DOHH2 (cell line): Measurements from ENCODE around the gene RAMACL.

ENCODE experiments used
- H3F3A ChIP-seq: fragments of 200-600 bp; sonication (generic), shearing (Covaris generic); 2 replicates; pipeline ENCODE4 v1.6.0; 2016; ENCODE audit warnings: antibody characterized with exemption, mild to moderate bottlenecking; ENCODE audit not compliant: control insufficient read depth, insufficient read depth
- H3K27ac ChIP-seq: fragments of 200-600 bp; sonication (generic); 2 replicates; pipeline ENCODE4 v1.5.1; 2014; ENCODE audit warnings: low read depth, mild to moderate bottlenecking, low read length, moderate library complexity
- H3K27me3 ChIP-seq: fragments of 200-600 bp; sonication (generic); 2 replicates; pipeline ENCODE4 v1.6.1; 2014; ENCODE audit warnings: mild to moderate bottlenecking, low read length, mixed read lengths; ENCODE audit not compliant: control insufficient read depth
- H3K36me3 ChIP-seq: fragments of 200-600 bp; sonication (generic); 2 replicates; pipeline ENCODE4 v1.6.1; 2014; ENCODE audit warnings: mild to moderate bottlenecking, low read length, moderate library complexity, mixed read lengths; ENCODE audit not compliant: control insufficient read depth
- H3K4me1 ChIP-seq: fragments of 200-600 bp; sonication (generic); 2 replicates; pipeline ENCODE4 v1.6.1; 2014; ENCODE audit warnings: mild to moderate bottlenecking, low read length, mixed read lengths; ENCODE audit not compliant: control insufficient read depth
- H3K4me2 ChIP-seq: fragments of 200-600 bp; sonication (generic); 2 replicates; pipeline ENCODE4 v1.6.0; 2014; ENCODE audit warnings: mild to moderate bottlenecking, low read length, moderate library complexity
- H3K4me3 ChIP-seq: fragments of 200-600 bp; sonication (generic); 2 replicates; pipeline ENCODE4 v1.5.1; 2014; ENCODE audit warnings: mild to moderate bottlenecking, low read length, mixed read lengths
- H3K79me2 ChIP-seq: fragments of 200-600 bp; sonication (generic); 2 replicates; pipeline ENCODE4 v1.6.1; 2014; ENCODE audit warnings: mild to moderate bottlenecking, low read length, mixed read lengths; ENCODE audit not compliant: control insufficient read depth
- H3K9me2 ChIP-seq: fragments of 200-600 bp; sonication (generic); replicated peaks from 2 replicates; pipeline ENCODE4 v1.6.1; 2014; ENCODE audit warnings: mild to moderate bottlenecking, low read length, mixed read lengths; ENCODE audit not compliant: control insufficient read depth
- H3K9me3 ChIP-seq: fragments of 200-600 bp; sonication (generic); 2 replicates; pipeline ENCODE4 v1.6.1; 2014; ENCODE audit warnings: antibody characterized with exemption, low read length, mixed read lengths; ENCODE audit not compliant: control insufficient read depth, insufficient read depth
- H4K20me1 ChIP-seq: fragments of 200-600 bp; sonication (generic); 2 replicates; pipeline ENCODE4 v1.6.0; 2014; ENCODE audit warnings: low read depth, mild to moderate bottlenecking, antibody characterized with exemption, low read length, moderate library complexity; ENCODE audit not compliant: control insufficient read depth, insufficient read depth
- CTCF ChIP-seq: fragments of 200-600 bp; sonication (generic); IDR thresholded peaks from one replicate; pipeline ENCODE4 v1.5.1; 2014; ENCODE audit warnings: antibody characterized with exemption, mild to moderate bottlenecking, low read depth, low read length; ENCODE audit not compliant: poor library complexity, severe bottlenecking
- EZH2phosphoT487 ChIP-seq: fragments of 200-600 bp; sonication (generic); IDR thresholded peaks from 2 replicates; pipeline ENCODE4 v1.6.1; 2017; ENCODE audit warnings: borderline replicate concordance, mild to moderate bottlenecking, antibody characterized with exemption, low read length, moderate library complexity, mixed read lengths

The RAMACL gene

GRCh38 chr6:166578536-166579236, 7.8 kb downstream of the RAMACL start:
- H3K4me1 ChIP-seq: no peaks in the 10 kb centered on the region
- H3K79me2 ChIP-seq: no peaks in the 10 kb centered on the region
- H4K20me1 ChIP-seq: no peaks in the 10 kb centered on the region
- H3F3A ChIP-seq: no peaks in the 10 kb centered on the region
- H3K4me2 ChIP-seq: no peak overlapping the region
- H3K36me3 ChIP-seq: no peaks in the 10 kb centered on the region
- H3K27ac ChIP-seq: no peak overlapping the region
- no peaks in the 10 kb centered on the region for H3K9me3 ChIP-seq
- TF ChIP-seq EZH2phosphoT487 (no peak), CTCF (no peak)
- no peak overlapping the region for H3K4me3 ChIP-seq
- H3K27me3 ChIP-seq: no peaks in the 10 kb centered on the region
- no peaks in the 10 kb centered on the region for H3K9me2 ChIP-seq

- Histone ChIP-seq H3K4me3 (no peak overlapping the region), H3F3A (no peaks in the 10 kb centered on the region), H3K36me3 (no peaks in the 10 kb centered on the region), H3K9me3 (no peaks in the 10 kb centered on the region), H3K4me1 (no peaks in the 10 kb centered on the region), H3K79me2 (no peaks in the 10 kb centered on the region), H3K4me2 (no peak overlapping the region), H3K9me2 (no peaks in the 10 kb centered on the region), H3K27me3 (no peaks in the 10 kb centered on the region), H4K20me1 (no peaks in the 10 kb centered on the region), H3K27ac (no peak overlapping the region)
- no peak for TF ChIP-seq CTCF
Observed at GRCh38 chr6:166575205-166575604, 11.3 kb downstream of the RAMACL start.

- Histone ChIP-seq H3K27ac (no peak overlapping the region), H3K4me2 (no peak overlapping the region)
- TF ChIP-seq CTCF (no peak), EZH2phosphoT487 (no peak)
Observed at GRCh38 chr6:166573511-166574216, 12.8 kb downstream of the RAMACL start.

More at GRCh38 chr6:166573511-166574216, 12.8 kb downstream of the RAMACL start:
- no peaks in the 10 kb centered on the region for H3K27me3 ChIP-seq
- H3F3A ChIP-seq: no peaks in the 10 kb centered on the region
- no peak overlapping the region for H3K4me3 ChIP-seq
- no peaks in the 10 kb centered on the region for H3K9me3 ChIP-seq
- no peaks in the 10 kb centered on the region for H3K9me2 ChIP-seq
- no peaks in the 10 kb centered on the region for H4K20me1 ChIP-seq
- H3K79me2 ChIP-seq: no peaks in the 10 kb centered on the region
- no peaks in the 10 kb centered on the region for H3K4me1 ChIP-seq
- no peaks in the 10 kb centered on the region for H3K36me3 ChIP-seq
